K562 (cell line): Measurements from ENCODE around the gene CPPED1. TPM values are rescaled to one million over a fixed set of nuclear protein-coding genes. Genes with fewer than 3 reads are reported as not detected.
A peak's percentile ranks its signal among the peaks of the same experiment; 100 is the strongest.

ENCODE experiments used
- CREM ChIP-seq: IDR thresholded peaks from 2 replicates; pipeline ENCODE4 v1.6.1; 2014; ENCODE audit warnings: antibody characterized with exemption, low read depth
- NCOA1 ChIP-seq: fragments of 450-650 bp; IDR thresholded peaks from 2 replicates; pipeline ENCODE4 v1.6.1; 2016; ENCODE audit warnings: low read depth
- POU5F1 ChIP-seq: fragments of 150-350 bp; IDR thresholded peaks from 2 replicates; pipeline ENCODE4 v1.6.1; 2014; ENCODE audit warnings: borderline replicate concordance, low read length, low read depth, mild to moderate bottlenecking; ENCODE audit not compliant: partially characterized antibody
- RAD21 ChIP-seq, 2 experiments: fragments of 250-450 bp in 1 of 2; fragments of 450-650 bp in 1 of 2; sonication (Bioruptor Pico) in 1 of 2; formaldehyde crosslinking in 1 of 2; IDR thresholded peaks in 1 of 2; conservative IDR thresholded peaks in 1 of 2; 2 replicates each; pipeline versions ENCODE4 v1.4.0 to v1.8.0; 2020 to 2022; ENCODE audit warnings: mild to moderate bottlenecking in 2 of 2, moderate library complexity in 1 of 2
- RUNX1 ChIP-seq: sonication (generic); IDR thresholded peaks from 2 replicates; pipeline ENCODE4 v1.6.1; 2016; ENCODE audit warnings: antibody characterized with exemption, low read depth
- SMARCB1 ChIP-seq: IDR thresholded peaks from 2 replicates; pipeline ENCODE4 v1.6.1; 2011; ENCODE audit warnings: improper control_type of control experiment, low read depth; ENCODE audit not compliant: insufficient read length
- TAF1 ChIP-seq: IDR thresholded peaks from 2 replicates; pipeline ENCODE4 v1.6.1; 2011; ENCODE audit warnings: mild to moderate bottlenecking, low read length, moderate library complexity; ENCODE audit not compliant: insufficient read depth, control insufficient read depth, severe bottlenecking; ENCODE audit errors: extremely low read depth
- TCFL5 ChIP-seq: fragments of 250-450 bp; sonication (Bioruptor Pico); conservative IDR thresholded peaks from 2 replicates; pipeline ENCODE4 v1.6.1; 2021; ENCODE audit warnings: mild to moderate bottlenecking, moderate library complexity, matching md5 sums
- TEAD1 ChIP-seq, 2 experiments: fragments of 450-650 bp in 1 of 2; sonication (generic) in 1 of 2; formaldehyde crosslinking; IDR thresholded peaks; 2 replicates each; pipeline versions ENCODE4 v1.4.0 to v1.8.0; 2020 to 2022; ENCODE audit warnings: mild to moderate bottlenecking in 2 of 2, missing genetic modification reagents in 1 of 2
- ZNF780A ChIP-seq: fragments of 250-450 bp; sonication (Bioruptor Pico); IDR thresholded peaks from 2 replicates; pipeline ENCODE4 v1.5.0; 2021; ENCODE audit warnings: mild to moderate bottlenecking
- polyA plus RNA-seq, 8 experiments: library from polyadenylated mRNA; depleted of rRNA in 4 of 8; stranded (reverse) in 5 of 8; unstranded in 3 of 8; fragments of >200 nt; fragmentation: Nextera tagmentation in 2 of 8; fragmentation: Illumina TruSeq in 1 of 8; extraction: Ambion mirVana in 2 of 8; extraction: Trizol in 1 of 8; gene quantifications; 2 replicates each; pipeline versions ENCODE4 v1.2.1 to v1.2.3, GENCODE V29; 2011 to 2014; ENCODE audit warnings: inconsistent platforms in 1 of 8, missing spikeins in 1 of 8
- total RNA-seq, 7 experiments: library from RNA; depleted of rRNA in 6 of 7; stranded (reverse); fragments of >200 nt in 6 of 7; fragmentation: Illumina TruSeq in 2 of 7; extraction: Trizol in 2 of 7; gene quantifications; 2 replicates each; pipeline versions ENCODE4 v1.2.1 to v1.2.3, GENCODE V29; 2011 to 2021; ENCODE audit warnings: low replicate concordance in 1 of 7
- TF ChIP-seq, protein P1 (sequence below), 2 experiments: fragments of 450-650 bp in 1 of 2; sonication (generic) in 1 of 2; formaldehyde crosslinking in 1 of 2; IDR thresholded peaks; 2 replicates each; pipeline versions ENCODE4 v1.7.1 to v1.9.0; 2016 to 2022; ENCODE audit warnings: inconsistent platforms in 1 of 2, mild to moderate bottlenecking in 1 of 2, missing genetic modification reagents in 1 of 2
- TF ChIP-seq, protein P2 (sequence below): sonication (generic); formaldehyde crosslinking; IDR thresholded peaks from 2 replicates; pipeline ENCODE4 v1.8.1; 2023; ENCODE audit warnings: mild to moderate bottlenecking, missing genetic modification reagents
- TF ChIP-seq, protein P3 (sequence below): fragments of 250-450 bp; sonication (Bioruptor Pico); IDR thresholded peaks from 2 replicates; pipeline ENCODE4 v1.5.0; 2022; ENCODE audit warnings: mild to moderate bottlenecking

CPPED1 gene
- total and polyA plus RNA-seq, 9 of the 15 experiments (the other 6 are each of a cell fraction or from before 2014, with no cell fraction given) = 7.5 to 25.7 (median 16.9) TPM

DNA sequence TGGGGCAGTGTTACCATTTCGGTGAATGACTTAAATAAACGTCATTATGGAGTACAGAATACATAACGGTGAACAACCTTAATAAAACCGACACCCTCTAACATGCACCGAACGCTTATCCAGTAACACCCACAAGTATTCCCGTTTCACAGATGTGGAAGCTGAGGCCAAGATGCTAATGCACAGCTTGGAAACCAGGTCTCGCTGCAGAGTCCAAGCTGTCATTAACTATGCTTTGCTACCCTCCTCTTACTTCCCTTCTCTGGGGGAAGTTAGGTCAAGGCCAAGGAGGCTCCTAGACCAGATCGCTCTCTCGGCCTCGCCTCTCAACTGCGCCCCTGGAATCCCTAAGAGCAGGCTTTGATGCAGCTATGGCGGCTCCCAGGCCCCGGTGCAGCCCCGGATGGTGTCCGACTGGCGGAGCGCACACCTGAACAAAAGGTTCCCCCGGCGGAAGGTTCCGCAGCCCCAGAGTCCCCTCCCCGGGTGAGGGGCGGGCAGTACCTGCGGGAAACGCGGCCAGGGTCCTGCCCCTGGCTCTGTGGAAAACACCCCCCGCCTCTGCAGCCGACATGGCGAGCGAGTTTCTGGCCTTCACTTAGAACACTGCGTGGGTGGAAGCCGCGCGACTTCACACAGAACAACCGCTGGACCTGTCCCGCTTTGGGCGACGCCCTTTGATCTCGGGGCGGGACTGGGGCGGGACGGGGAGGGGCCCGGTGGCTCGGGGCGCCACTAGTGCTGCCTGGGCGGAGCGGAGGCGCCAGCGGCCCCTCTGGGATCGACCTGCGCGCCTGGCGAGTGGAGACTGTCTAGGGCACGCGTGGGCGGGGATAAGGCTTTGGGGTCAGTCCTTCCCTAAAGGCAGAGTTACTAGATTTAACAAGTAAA is at the start of gene CPPED1 (continued):
- TF ChIP-seq SMARCB1 = no peak
- TF ChIP-seq NCOA1 = peak; percentile 99
- 0 out of 2 replicates have a peak, but pooled peaks have one; percentile 24 for TF ChIP-seq RUNX1
- no peak; a peak in 1 of 4 replicates for TF ChIP-seq RAD21 (CRISPR knock-in tag; conservative IDR thresholded peaks at IDR 0.05 in 1 of 2, IDR thresholded peaks at IDR 0.05 in 1 of 2)
- no peak for TF ChIP-seq ZNF780A
- no peak for TF ChIP-seq POU5F1
- TF ChIP-seq TCFL5 (CRISPR knock-in tag) = no peak
- TF ChIP-seq, protein P1, sequence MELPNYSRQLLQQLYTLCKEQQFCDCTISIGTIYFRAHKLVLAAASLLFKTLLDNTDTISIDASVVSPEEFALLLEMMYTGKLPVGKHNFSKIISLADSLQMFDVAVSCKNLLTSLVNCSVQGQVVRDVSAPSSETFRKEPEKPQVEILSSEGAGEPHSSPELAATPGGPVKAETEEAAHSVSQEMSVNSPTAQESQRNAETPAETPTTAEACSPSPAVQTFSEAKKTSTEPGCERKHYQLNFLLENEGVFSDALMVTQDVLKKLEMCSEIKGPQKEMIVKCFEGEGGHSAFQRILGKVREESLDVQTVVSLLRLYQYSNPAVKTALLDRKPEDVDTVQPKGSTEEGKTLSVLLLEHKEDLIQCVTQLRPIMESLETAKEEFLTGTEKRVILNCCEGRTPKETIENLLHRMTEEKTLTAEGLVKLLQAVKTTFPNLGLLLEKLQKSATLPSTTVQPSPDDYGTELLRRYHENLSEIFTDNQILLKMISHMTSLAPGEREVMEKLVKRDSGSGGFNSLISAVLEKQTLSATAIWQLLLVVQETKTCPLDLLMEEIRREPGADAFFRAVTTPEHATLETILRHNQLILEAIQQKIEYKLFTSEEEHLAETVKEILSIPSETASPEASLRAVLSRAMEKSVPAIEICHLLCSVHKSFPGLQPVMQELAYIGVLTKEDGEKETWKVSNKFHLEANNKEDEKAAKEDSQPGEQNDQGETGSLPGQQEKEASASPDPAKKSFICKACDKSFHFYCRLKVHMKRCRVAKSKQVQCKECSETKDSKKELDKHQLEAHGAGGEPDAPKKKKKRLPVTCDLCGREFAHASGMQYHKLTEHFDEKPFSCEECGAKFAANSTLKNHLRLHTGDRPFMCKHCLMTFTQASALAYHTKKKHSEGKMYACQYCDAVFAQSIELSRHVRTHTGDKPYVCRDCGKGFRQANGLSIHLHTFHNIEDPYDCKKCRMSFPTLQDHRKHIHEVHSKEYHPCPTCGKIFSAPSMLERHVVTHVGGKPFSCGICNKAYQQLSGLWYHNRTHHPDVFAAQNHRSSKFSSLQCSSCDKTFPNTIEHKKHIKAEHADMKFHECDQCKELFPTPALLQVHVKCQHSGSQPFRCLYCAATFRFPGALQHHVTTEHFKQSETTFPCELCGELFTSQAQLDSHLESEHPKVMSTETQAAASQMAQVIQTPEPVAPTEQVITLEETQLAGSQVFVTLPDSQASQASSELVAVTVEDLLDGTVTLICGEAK (IDR thresholded peaks at IDR 0.05) = peak; percentile 95
- TF ChIP-seq, protein P1 (CRISPR knock-in tag; IDR thresholded peaks at IDR 0.05) = no peak
- TF ChIP-seq, protein P2, sequence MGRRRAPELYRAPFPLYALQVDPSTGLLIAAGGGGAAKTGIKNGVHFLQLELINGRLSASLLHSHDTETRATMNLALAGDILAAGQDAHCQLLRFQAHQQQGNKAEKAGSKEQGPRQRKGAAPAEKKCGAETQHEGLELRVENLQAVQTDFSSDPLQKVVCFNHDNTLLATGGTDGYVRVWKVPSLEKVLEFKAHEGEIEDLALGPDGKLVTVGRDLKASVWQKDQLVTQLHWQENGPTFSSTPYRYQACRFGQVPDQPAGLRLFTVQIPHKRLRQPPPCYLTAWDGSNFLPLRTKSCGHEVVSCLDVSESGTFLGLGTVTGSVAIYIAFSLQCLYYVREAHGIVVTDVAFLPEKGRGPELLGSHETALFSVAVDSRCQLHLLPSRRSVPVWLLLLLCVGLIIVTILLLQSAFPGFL = no peak
- peak; percentile 96 for TF ChIP-seq TAF1
- peak in 1 of 2 experiments; percentile 92; a peak in 2 of 4 replicates for TF ChIP-seq TEAD1 (CRISPR knock-in tag; IDR thresholded peaks at IDR 0.05)
- TF ChIP-seq, protein P3, sequence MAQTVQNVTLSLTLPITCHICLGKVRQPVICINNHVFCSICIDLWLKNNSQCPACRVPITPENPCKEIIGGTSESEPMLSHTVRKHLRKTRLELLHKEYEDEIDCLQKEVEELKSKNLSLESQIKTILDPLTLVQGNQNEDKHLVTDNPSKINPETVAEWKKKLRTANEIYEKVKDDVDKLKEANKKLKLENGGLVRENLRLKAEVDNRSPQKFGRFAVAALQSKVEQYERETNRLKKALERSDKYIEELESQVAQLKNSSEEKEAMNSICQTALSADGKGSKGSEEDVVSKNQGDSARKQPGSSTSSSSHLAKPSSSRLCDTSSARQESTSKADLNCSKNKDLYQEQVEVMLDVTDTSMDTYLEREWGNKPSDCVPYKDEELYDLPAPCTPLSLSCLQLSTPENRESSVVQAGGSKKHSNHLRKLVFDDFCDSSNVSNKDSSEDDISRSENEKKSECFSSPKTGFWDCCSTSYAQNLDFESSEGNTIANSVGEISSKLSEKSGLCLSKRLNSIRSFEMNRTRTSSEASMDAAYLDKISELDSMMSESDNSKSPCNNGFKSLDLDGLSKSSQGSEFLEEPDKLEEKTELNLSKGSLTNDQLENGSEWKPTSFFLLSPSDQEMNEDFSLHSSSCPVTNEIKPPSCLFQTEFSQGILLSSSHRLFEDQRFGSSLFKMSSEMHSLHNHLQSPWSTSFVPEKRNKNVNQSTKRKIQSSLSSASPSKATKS = no peak
- peak; percentile 59 for TF ChIP-seq CREM
